Thyroid gland (tissue), 4 donors: Measurements from ENCODE around the gene RERGL. TPM values are rescaled to one million over a fixed set of nuclear protein-coding genes. Genes with fewer than 3 reads are reported as not detected.
"Not testable (repeated sequence)": the region's sequence is repeated elsewhere in the genome, so short reads cannot be mapped to it uniquely, and the experiment has no call there.

Experiments used
- DNase-seq, 2 donors: peaks; one replicate each; pipeline ENCODE4 v3.0.0-alpha.2; 2019
- H3K27ac ChIP-seq, 3 donors: fragments of 200-600 bp; sonication (generic); 1 replicate in 2 of 3; 2 replicates in 1 of 3; pipeline ENCODE4 v1.5.1; 2016 to 2019; ENCODE audit warnings: mild to moderate bottlenecking in 1 of 3, moderate library complexity in 1 of 3
- H3K27me3 ChIP-seq: fragments of 200-600 bp; sonication (generic); one replicate; pipeline ENCODE4 v1.5.1; 2019
- H3K36me3 ChIP-seq, 2 donors: fragments of 200-600 bp; sonication (generic); one replicate each; pipeline ENCODE4 v1.5.1; 2016 to 2019
- H3K4me1 ChIP-seq, 2 donors: fragments of 200-600 bp; sonication (generic); one replicate each; pipeline ENCODE4 v1.5.1; 2017 to 2019
- H3K4me3 ChIP-seq, 3 donors: fragments of 200-600 bp; sonication (generic); replicated peaks in 1 of 3; 1 replicate in 2 of 3; 2 replicates in 1 of 3; pipeline ENCODE4 v1.5.1; 2016; ENCODE audit warnings: mild to moderate bottlenecking in 1 of 3
- H3K9me3 ChIP-seq: fragments of 200-600 bp; sonication (generic); one replicate; pipeline ENCODE4 v1.5.1; 2017
- POLR2A ChIP-seq, 2 donors: fragments of 450-650 bp; IDR thresholded peaks; one replicate each; pipeline ENCODE4 v1.6.1; 2017; ENCODE audit warnings: antibody characterized with exemption in 2 of 2, mild to moderate bottlenecking in 2 of 2, moderate library complexity in 1 of 2
- WGBS, 2 donors: methylation state at CpG; one replicate each; pipeline ENCODE4 v1.1.5; 2017; 5-methylcytosine and 5-hydroxymethylcytosine counted together
- intact Hi-C: fragments of 100-400 bp; cut with DNase I; formaldehyde crosslinking; loops from one replicate; pipeline ENCODE4 v1.15.1; 2023
- total RNA-seq, 4 donors: library from RNA; depleted of rRNA; stranded (reverse); fragments of >200 nt; gene quantifications; one replicate each; pipeline ENCODE4 v1.2.3, GENCODE V29; 2016
- TF ChIP-seq, protein P1 (sequence below), 6 experiments: fragments of 200-600 bp in 3 of 6; fragments of 450-650 bp in 3 of 6; sonication (generic) in 3 of 6; IDR thresholded peaks; one replicate each; pipeline ENCODE4 v1.5.1; 2016 to 2019; ENCODE audit warnings: antibody characterized with exemption in 6 of 6, mild to moderate bottlenecking in 2 of 6, inconsistent platforms in 1 of 6, moderate library complexity in 1 of 6

Gene RERGL
- total RNA-seq, 4 donors from 2014 or later, result 2.2 to 15.5 (median 4.8) TPM

DNA sequence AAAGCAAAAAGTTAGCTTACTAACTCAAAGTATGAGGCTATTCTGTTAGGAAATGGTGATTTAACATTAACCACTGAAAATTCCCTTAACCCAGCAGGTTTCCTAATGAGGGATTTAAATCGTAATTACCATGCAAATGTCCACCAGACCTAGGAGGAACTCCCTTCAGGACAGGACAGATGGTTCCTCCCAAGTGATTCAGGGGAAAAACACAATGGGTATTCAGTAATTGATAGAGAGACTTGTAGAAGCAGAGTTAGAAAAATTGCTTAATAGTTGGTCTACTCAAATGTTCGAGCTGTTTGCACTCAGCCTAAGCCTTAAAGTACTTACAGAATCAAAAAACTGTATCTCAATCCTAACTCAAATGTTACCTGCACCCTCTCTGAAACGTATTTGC, 21.6 kb downstream of the RERGL start:
- intact Hi-C loops, result no loop called here
- Histone ChIP-seq H3K36me3 (no peaks in the 10 kb centered on the region), H3K27me3 (no peaks in the 10 kb centered on the region), H3K27ac (no peak overlapping the region), H3K4me3 (no peak overlapping the region), H3K9me3 (no peaks in the 10 kb centered on the region), H3K4me1 (no peaks in the 10 kb centered on the region)
- no peak for DNase-seq
- WGBS, 2 donors, result 55% methylated on average over 3 of the region's 3 CpGs
- TF ChIP-seq POLR2A (IDR thresholded peaks at IDR 0.05), result no peak
- TF ChIP-seq, protein P1, sequence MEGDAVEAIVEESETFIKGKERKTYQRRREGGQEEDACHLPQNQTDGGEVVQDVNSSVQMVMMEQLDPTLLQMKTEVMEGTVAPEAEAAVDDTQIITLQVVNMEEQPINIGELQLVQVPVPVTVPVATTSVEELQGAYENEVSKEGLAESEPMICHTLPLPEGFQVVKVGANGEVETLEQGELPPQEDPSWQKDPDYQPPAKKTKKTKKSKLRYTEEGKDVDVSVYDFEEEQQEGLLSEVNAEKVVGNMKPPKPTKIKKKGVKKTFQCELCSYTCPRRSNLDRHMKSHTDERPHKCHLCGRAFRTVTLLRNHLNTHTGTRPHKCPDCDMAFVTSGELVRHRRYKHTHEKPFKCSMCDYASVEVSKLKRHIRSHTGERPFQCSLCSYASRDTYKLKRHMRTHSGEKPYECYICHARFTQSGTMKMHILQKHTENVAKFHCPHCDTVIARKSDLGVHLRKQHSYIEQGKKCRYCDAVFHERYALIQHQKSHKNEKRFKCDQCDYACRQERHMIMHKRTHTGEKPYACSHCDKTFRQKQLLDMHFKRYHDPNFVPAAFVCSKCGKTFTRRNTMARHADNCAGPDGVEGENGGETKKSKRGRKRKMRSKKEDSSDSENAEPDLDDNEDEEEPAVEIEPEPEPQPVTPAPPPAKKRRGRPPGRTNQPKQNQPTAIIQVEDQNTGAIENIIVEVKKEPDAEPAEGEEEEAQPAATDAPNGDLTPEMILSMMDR (IDR thresholded peaks at IDR 0.05), result no peak

DNA sequence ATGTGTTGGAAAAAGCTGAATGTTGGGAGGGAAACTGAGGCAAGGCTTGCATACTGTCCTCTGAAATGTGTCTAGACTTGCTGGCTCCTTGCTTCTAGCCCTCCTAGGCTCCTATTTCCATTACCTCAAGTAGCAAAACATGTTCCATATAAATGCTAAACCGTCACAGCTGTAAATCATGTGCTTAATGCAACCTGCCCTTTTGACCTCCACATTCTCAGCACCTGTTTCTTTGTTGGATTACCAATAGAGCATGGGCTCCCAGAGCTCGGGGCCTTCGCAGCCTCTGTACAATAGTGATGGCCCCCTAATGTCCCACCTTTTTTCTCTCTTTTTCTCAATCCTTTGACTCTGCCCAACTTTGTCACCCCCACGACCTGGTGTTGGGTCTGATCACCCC, 23.3 kb downstream of the RERGL start:
- Histone ChIP-seq H3K27ac (no peak overlapping the region), H3K4me3 (no peak overlapping the region), H3K36me3 (no peaks in the 10 kb centered on the region), H3K4me1 (no peaks in the 10 kb centered on the region), H3K27me3 (no peaks in the 10 kb centered on the region), H3K9me3 (no peaks in the 10 kb centered on the region)
- intact Hi-C loops, result no loop called here
- WGBS, 2 donors, result 63 to 72% methylated on average over 4 of the region's 4 CpGs
- no peak for DNase-seq
- TF ChIP-seq, protein P1 (IDR thresholded peaks at IDR 0.05), result no peak
- TF ChIP-seq POLR2A (IDR thresholded peaks at IDR 0.05), result no peak

DNA sequence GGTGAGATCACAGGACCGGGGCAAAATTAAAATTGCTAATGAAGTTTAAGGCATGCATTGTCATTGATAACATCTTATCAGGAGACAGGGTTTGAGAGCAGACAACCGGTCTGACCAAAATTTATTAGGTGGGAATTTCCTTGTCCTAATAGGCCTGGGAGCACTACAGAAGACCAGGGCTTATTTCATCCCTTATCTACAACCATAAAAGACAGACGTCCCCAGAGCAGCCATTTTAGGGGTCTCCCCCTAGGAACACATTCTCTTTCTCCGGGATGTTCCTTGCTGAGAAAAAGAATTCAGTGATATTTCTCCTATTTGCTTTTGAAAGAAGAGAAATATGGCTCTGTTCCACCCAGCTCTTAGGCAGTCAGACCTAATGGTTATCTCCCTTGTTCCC, 27.1 kb downstream of the RERGL start:
- DNase-seq, H3K27ac ChIP-seq, H3K4me3 ChIP-seq, H3K27me3 ChIP-seq, H3K9me3 ChIP-seq, H3K4me1 ChIP-seq, intact Hi-C loops, H3K36me3 ChIP-seq: not testable (repeated sequence)
- 91 to 92% methylated on average over 4 of the region's 4 CpGs for WGBS, 2 donors

DNA sequence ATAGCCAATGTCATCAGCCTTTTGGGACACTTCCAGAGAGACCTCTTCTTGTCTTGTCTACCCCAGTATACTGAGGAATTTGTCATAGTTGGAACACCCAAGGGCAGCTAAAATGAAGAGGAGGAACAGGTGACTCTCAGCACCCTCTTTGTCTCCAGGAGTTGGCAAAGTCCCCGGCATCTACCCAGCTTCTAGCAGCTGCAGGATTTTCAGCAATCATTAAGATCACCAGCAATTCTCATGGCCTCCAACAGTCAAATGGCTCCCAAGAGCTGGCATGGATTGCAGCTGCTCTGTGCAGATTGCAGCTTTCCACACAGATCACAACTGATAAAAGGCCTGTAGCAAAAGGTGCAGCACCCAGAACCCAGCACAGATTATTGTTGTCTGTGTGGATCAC, 32.9 kb downstream of the RERGL start:
- no peaks in the 10 kb centered on the region for H3K9me3 ChIP-seq
- intact Hi-C loops, result no loop called here
- no peak for DNase-seq
- no peak overlapping the region for H3K27ac ChIP-seq
- no peaks in the 10 kb centered on the region for H3K36me3 ChIP-seq
- no peak for TF ChIP-seq POLR2A (IDR thresholded peaks at IDR 0.05)
- TF ChIP-seq, protein P1 (IDR thresholded peaks at IDR 0.05), result no peak
- 89 to 100% methylated on average over 1 of the region's 1 CpG for WGBS, 2 donors
- no peaks in the 10 kb centered on the region for H3K4me1 ChIP-seq
- H3K4me3 ChIP-seq, result no peak overlapping the region
- H3K27me3 ChIP-seq, result no peaks in the 10 kb centered on the region

DNA sequence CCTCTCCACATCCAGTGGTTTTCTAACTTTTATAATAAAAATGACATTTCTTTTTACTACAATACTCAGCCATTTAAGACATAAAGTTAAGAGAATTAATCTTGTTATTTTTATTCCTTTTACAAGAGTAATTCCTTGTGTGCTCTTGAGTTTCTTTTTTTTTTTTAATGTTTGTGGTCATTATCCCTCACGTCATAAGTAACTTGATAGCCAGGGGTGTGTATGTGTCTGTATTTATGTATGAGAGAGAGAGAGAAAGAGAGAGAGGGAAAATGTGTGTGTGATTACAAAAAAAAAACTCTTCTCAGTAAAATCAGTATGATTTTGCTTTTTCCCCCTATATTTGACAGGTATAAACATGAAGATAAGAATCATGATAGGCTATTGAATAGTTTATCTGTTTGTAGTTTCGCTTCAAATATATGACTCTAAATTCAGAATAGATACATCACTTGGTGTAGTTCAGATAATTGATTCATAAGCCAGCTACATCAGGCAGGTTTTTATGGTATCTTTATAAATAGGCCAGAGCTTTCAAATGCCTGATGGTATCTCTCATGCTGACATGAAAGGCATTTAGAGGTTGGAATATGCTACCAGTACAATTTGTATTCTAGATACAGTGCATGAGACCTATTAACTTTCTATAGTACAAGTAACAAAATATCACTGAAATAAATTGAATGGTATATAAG, 34.9 kb downstream of the RERGL start:
- TF ChIP-seq, protein P1 (IDR thresholded peaks at IDR 0.05), result no peak
- no peak for TF ChIP-seq POLR2A (IDR thresholded peaks at IDR 0.05)
- 61 to 75% methylated on average over 2 of the region's 2 CpGs for WGBS, 2 donors
- intact Hi-C loops, result no loop called here

More for the DNA sequence above, 34.9 kb downstream of the RERGL start:
- Histone ChIP-seq H3K27me3 (no peaks in the 10 kb centered on the region), H3K9me3 (no peaks in the 10 kb centered on the region), H3K27ac (no peak overlapping the region), H3K36me3 (no peaks in the 10 kb centered on the region), H3K4me1 (no peaks in the 10 kb centered on the region), H3K4me3 (no peak overlapping the region)
- DNase-seq, result no peak
